Activated CD8-positive, alpha-beta memory T cell treated with anti-CD3 and anti-CD28 coated beads, Interleukin-2, amount 50 U/mL, for 48 hours (primary cell): ENCODE data around the gene SRXN1.

Source experiments
- DNase-seq: peaks from one replicate; pipeline ENCODE4 v3.0.0-alpha.2; 2020

SRXN1 gene

GRCh38 chr20:602111-602970 lies 50.7 kb downstream of the SRXN1 start:
- DNase-seq: no peak

GRCh38 chr20:600736-601135 lies 52.3 kb downstream of the SRXN1 start:
- no peak for DNase-seq

GRCh38 chr20:600141-600540 lies 52.9 kb downstream of the SRXN1 start:
- no peak for DNase-seq

GRCh38 chr20:598133-598850 lies 54.7 kb downstream of the SRXN1 start:
- no peak for DNase-seq

- DNase-seq: no peak
Measured at GRCh38 chr20:597560-597959, 55.4 kb downstream of the SRXN1 start.
